ENCODE measurements around the gene SGCA. TPM values are rescaled to one million over a fixed set of nuclear protein-coding genes. Genes with fewer than 3 reads are reported as not detected.

SGCA gene
- total and polyA plus RNA-seq, 2 of the 13 experiments (the other 11 are each of a cell fraction or from before 2014, with no cell fraction given), result not detected

DNA sequence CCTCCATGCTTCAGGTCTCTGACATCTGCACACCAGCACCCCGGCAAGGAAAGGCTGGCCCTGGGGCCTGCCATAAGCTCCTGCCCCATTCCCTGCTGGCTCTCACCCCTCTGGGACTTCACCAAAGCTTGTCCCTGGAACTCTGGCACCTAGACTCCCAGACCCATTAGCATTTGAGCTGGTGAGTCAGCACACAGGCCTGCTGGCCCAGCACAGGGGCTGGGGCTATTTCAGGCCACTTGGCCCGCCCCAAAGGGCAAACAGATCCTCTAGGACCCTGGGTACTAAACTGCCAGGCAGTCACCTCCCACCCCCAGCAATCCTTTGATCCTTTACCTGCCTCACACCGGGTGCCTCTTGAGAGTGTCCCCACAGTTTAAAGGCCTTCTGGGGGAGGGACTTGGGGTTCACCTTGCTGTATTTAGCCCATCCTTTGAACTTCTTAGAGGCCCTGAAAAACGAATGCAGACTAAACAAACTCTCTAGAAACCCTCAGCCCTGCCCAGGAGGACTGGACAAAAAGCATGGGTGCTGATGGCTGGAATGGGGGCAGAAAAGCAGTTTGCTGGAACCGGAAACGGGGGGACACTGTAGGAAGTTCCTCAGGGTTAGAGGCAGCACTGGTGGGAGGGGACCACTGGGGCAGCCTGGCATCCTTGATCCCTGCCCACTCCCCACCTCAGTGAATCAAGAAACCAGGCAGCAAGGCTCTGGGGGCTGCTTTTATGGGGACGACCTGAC is 32.6 kb upstream of the SGCA start (continued):
- no peak for TF ChIP-seq U2AF2 (IDR thresholded peaks at IDR 0.05; ENCODE audit: low read depth, low read length)
- TF ChIP-seq, protein P1, sequence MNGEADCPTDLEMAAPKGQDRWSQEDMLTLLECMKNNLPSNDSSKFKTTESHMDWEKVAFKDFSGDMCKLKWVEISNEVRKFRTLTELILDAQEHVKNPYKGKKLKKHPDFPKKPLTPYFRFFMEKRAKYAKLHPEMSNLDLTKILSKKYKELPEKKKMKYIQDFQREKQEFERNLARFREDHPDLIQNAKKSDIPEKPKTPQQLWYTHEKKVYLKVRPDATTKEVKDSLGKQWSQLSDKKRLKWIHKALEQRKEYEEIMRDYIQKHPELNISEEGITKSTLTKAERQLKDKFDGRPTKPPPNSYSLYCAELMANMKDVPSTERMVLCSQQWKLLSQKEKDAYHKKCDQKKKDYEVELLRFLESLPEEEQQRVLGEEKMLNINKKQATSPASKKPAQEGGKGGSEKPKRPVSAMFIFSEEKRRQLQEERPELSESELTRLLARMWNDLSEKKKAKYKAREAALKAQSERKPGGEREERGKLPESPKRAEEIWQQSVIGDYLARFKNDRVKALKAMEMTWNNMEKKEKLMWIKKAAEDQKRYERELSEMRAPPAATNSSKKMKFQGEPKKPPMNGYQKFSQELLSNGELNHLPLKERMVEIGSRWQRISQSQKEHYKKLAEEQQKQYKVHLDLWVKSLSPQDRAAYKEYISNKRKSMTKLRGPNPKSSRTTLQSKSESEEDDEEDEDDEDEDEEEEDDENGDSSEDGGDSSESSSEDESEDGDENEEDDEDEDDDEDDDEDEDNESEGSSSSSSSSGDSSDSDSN (CRISPR knock-in tag; IDR thresholded peaks at IDR 0.05), result peak; percentile 55; the same call in 1 of the 2 replicates
- TF ChIP-seq ZNF547 (CRISPR knock-in tag; IDR thresholded peaks at IDR 0.05), result no peak
- TF ChIP-seq, protein P2, sequence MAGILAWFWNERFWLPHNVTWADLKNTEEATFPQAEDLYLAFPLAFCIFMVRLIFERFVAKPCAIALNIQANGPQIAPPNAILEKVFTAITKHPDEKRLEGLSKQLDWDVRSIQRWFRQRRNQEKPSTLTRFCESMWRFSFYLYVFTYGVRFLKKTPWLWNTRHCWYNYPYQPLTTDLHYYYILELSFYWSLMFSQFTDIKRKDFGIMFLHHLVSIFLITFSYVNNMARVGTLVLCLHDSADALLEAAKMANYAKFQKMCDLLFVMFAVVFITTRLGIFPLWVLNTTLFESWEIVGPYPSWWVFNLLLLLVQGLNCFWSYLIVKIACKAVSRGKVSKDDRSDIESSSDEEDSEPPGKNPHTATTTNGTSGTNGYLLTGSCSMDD (CRISPR knock-in tag; IDR thresholded peaks at IDR 0.05), result no peak
- TF ChIP-seq, protein P3, sequence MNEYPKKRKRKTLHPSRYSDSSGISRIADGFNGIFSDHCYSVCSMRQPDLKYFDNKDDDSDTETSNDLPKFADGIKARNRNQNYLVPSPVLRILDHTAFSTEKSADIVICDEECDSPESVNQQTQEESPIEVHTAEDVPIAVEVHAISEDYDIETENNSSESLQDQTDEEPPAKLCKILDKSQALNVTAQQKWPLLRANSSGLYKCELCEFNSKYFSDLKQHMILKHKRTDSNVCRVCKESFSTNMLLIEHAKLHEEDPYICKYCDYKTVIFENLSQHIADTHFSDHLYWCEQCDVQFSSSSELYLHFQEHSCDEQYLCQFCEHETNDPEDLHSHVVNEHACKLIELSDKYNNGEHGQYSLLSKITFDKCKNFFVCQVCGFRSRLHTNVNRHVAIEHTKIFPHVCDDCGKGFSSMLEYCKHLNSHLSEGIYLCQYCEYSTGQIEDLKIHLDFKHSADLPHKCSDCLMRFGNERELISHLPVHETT (CRISPR knock-in tag; conservative IDR thresholded peaks at IDR 0.05), result no peak
- TF ChIP-seq, protein P4, sequence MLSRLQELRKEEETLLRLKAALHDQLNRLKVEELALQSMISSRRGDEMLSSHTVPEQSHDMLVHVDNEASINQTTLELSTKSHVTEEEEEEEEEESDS (CRISPR knock-in tag; IDR thresholded peaks at IDR 0.05; ENCODE audit: borderline replicate concordance), result no peak
- no peak for TF ChIP-seq REXO4 (CRISPR knock-in tag; IDR thresholded peaks at IDR 0.05; ENCODE audit: borderline replicate concordance)
- TF ChIP-seq MTA1 (CRISPR knock-in tag; IDR thresholded peaks at IDR 0.05; ENCODE audit: borderline replicate concordance), result peak; percentile 57; the same call in 1 of the 2 replicates
- TF ChIP-seq ZFAT (CRISPR knock-in tag; conservative IDR thresholded peaks at IDR 0.05), result no peak
- no peak for TF ChIP-seq ZNF431 (CRISPR knock-in tag; IDR thresholded peaks at IDR 0.05; ENCODE audit: borderline replicate concordance, low read depth)
- no peak for TF ChIP-seq KMT2A (CRISPR knock-in tag; IDR thresholded peaks at IDR 0.05)
- no peak for TF ChIP-seq ELF3 (CRISPR knock-in tag; IDR thresholded peaks at IDR 0.05)
- no peak for TF ChIP-seq JDP2 (CRISPR knock-in tag; IDR thresholded peaks at IDR 0.05; ENCODE audit: borderline replicate concordance)
- no peak for TF ChIP-seq TP53 (CRISPR knock-in tag; conservative IDR thresholded peaks at IDR 0.05)
- no peak for TF ChIP-seq ZBTB7A (CRISPR knock-in tag; IDR thresholded peaks at IDR 0.05)
- no peak for TF ChIP-seq ZNF468 (CRISPR knock-in tag; IDR thresholded peaks at IDR 0.05)
- no peak for TF ChIP-seq ZNF644 (CRISPR knock-in tag; IDR thresholded peaks at IDR 0.05; ENCODE audit: low read depth)
- TF ChIP-seq CREB1 (IDR thresholded peaks at IDR 0.05), result no peak
- TF ChIP-seq CREB1 (CRISPR knock-in tag; IDR thresholded peaks at IDR 0.05), result no peak
- TF ChIP-seq, protein P5, sequence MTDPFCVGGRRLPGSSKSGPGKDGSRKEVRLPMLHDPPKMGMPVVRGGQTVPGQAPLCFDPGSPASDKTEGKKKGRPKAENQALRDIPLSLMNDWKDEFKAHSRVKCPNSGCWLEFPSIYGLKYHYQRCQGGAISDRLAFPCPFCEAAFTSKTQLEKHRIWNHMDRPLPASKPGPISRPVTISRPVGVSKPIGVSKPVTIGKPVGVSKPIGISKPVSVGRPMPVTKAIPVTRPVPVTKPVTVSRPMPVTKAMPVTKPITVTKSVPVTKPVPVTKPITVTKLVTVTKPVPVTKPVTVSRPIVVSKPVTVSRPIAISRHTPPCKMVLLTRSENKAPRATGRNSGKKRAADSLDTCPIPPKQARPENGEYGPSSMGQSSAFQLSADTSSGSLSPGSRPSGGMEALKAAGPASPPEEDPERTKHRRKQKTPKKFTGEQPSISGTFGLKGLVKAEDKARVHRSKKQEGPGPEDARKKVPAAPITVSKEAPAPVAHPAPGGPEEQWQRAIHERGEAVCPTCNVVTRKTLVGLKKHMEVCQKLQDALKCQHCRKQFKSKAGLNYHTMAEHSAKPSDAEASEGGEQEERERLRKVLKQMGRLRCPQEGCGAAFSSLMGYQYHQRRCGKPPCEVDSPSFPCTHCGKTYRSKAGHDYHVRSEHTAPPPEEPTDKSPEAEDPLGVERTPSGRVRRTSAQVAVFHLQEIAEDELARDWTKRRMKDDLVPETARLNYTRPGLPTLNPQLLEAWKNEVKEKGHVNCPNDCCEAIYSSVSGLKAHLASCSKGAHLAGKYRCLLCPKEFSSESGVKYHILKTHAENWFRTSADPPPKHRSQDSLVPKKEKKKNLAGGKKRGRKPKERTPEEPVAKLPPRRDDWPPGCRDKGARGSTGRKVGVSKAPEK (CRISPR knock-in tag; IDR thresholded peaks at IDR 0.05; ENCODE audit: borderline replicate concordance), result no peak
- TF ChIP-seq, protein P6, sequence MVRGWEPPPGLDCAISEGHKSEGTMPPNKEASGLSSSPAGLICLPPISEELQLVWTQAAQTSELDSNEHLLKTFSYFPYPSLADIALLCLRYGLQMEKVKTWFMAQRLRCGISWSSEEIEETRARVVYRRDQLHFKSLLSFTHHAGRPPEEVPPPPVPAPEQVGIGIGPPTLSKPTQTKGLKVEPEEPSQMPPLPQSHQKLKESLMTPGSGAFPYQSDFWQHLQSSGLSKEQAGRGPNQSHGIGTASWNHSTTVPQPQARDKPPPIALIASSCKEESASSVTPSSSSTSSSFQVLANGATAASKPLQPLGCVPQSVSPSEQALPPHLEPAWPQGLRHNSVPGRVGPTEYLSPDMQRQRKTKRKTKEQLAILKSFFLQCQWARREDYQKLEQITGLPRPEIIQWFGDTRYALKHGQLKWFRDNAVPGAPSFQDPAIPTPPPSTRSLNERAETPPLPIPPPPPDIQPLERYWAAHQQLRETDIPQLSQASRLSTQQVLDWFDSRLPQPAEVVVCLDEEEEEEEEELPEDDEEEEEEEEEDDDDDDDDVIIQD (CRISPR knock-in tag; IDR thresholded peaks at IDR 0.05; ENCODE audit: low read depth), result no peak
